H1 (cell line): Measurements from ENCODE around the gene CREB1. TPM values are rescaled to one million over a fixed set of nuclear protein-coding genes. Genes with fewer than 3 reads are reported as not detected.
A peak's percentile ranks its signal among the peaks of the same experiment; 100 is the strongest.

Experiments used
- BCL11A ChIP-seq, 2 experiments: IDR thresholded peaks; one replicate each; pipeline ENCODE4 v1.6.1; 2011; ENCODE audit warnings: low read depth in 2 of 2, low read length in 2 of 2, mild to moderate bottlenecking in 2 of 2
- GTF2F1 ChIP-seq: IDR thresholded peaks from 2 replicates; pipeline ENCODE4 v1.6.1; 2012; ENCODE audit warnings: low read depth, low read length, improper control_type of control experiment, borderline replicate concordance
- PHF8 ChIP-seq: fragments of 200-600 bp; sonication (generic); conservative IDR thresholded peaks from 2 replicates; pipeline ENCODE4 v1.7.1; 2012; ENCODE audit warnings: low read depth, mild to moderate bottlenecking, inconsistent platforms, low read length, moderate library complexity
- POLR2AphosphoS5 ChIP-seq: IDR thresholded peaks from 2 replicates; pipeline ENCODE4 v1.6.1; 2011; ENCODE audit warnings: low read depth, low read length
- RAD21 ChIP-seq, 2 experiments: IDR thresholded peaks in 1 of 2; conservative IDR thresholded peaks in 1 of 2; 2 replicates each; pipeline ENCODE4 v1.6.1; 2011; ENCODE audit warnings: low read depth in 2 of 2, low read length in 2 of 2, improper control_type of control experiment in 1 of 2, inconsistent platforms in 1 of 2, mild to moderate bottlenecking in 1 of 2, moderate library complexity in 1 of 2
- TAF7 ChIP-seq: optimal IDR thresholded peaks from 2 replicates; pipeline ENCODE3; 2011; ENCODE audit warnings: low read depth, mild to moderate bottlenecking, inconsistent platforms, low read length, moderate library complexity, borderline replicate concordance
- YY1 ChIP-seq: IDR thresholded peaks from 2 replicates; pipeline ENCODE4 v1.6.1; 2011; ENCODE audit warnings: low read depth, mild to moderate bottlenecking, low read length
- ZNF274 ChIP-seq: IDR thresholded peaks from 2 replicates; pipeline ENCODE4 v1.7.0; 2012; ENCODE audit warnings: low read length, borderline replicate concordance; ENCODE audit errors: extremely low read depth
- polyA plus RNA-seq, 7 experiments: library from polyadenylated mRNA; depleted of rRNA in 3 of 7; stranded (reverse) in 5 of 7; unstranded in 2 of 7; fragments of >200 nt in 5 of 7; fragments of 200-250 nt in 2 of 7; gene quantifications; 1 replicate in 5 of 7; 2 replicates in 1 of 7; 4 replicates in 1 of 7; pipeline versions ENCODE4 v1.2.1 to v1.2.3, GENCODE V29; 2011 to 2013; ENCODE audit warnings: missing spikeins in 2 of 7, mixed read lengths in 2 of 7
- total RNA-seq: library from RNA; stranded (reverse); fragmentation: NEBNext Ultra II Directional; extraction: Animal tissue kit (Norgen Biotek cat#: 25700); gene quantifications from 2 replicates; pipeline ENCODE4 v1.2.1, GENCODE V29; 2021

Gene CREB1
- total and polyA plus RNA-seq, 2 of the 8 experiments (the other 6 are each of a cell fraction or from before 2014, with no cell fraction given) = 46.3 to 99.0 TPM

DNA sequence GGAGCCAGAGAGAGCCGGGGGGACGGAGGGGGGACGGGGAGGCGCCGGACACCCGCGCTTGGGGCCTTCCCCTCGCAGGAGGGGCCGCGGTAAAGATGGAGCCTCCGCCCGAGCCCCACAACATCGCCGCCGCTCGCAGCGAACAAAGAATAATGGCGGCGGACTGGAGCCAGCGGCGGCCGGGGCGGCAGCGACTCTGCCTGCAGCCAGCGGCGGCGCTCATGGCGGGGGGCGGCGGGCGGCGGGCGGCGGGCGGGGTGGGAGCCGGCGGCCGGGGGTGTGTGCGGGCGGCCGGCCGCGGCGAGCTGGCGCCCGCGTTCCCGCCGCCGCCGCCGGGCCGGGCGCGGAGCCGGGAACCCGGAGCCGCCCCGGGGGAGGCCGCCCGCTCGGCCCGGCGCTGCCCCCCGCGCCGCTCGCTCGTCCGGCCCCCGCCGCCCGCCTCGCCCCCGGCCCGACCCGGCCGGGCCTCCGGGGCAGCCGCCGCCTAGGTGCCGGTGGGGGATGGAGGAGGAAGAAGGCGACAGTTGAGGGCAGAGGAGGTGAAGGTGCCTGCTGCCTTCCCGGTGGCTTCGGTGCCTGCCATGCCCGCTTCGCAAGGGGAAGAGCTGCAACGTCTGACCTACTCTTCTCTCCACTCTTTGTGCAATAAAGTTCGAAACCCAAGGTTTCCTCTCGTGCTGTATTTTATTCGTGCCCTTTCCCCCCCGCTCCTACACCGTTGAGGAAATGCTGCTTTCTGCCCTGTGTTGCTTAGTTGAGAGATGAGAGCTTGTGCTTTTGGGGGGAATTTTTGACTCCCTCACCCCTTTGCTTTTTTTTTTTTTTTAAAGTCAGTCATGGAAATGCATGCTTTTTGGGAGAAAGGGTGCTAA, 634 bp downstream of the CREB1 start (continued):
- TF ChIP-seq ZNF274 (no peak), POLR2AphosphoS5 (peak; percentile 82), RAD21 (IDR thresholded peaks at IDR 0.05 in 1 of 2, conservative IDR thresholded peaks at IDR 0.05 in 1 of 2; ENCODE audit: low read depth in 2 of 2, low read length in 2 of 2) (no peak), PHF8 (0 out of 2 replicates have a peak, but pooled peaks have one; percentile 54), TAF7 (peak; percentile 12), YY1 (peak; percentile 90), GTF2F1 (no peak), BCL11A (IDR thresholded peaks at IDR 0.05; ENCODE audit: low read depth in 2 of 2, low read length in 2 of 2) (no peak)
